ENCODE measurements around the gene ANAPC15. TPM values are rescaled to one million over a fixed set of nuclear protein-coding genes. Genes with fewer than 3 reads are reported as not detected.

ANAPC15 gene
- polyA plus RNA-seq, 1 experiment: 54.3 TPM

DNA sequence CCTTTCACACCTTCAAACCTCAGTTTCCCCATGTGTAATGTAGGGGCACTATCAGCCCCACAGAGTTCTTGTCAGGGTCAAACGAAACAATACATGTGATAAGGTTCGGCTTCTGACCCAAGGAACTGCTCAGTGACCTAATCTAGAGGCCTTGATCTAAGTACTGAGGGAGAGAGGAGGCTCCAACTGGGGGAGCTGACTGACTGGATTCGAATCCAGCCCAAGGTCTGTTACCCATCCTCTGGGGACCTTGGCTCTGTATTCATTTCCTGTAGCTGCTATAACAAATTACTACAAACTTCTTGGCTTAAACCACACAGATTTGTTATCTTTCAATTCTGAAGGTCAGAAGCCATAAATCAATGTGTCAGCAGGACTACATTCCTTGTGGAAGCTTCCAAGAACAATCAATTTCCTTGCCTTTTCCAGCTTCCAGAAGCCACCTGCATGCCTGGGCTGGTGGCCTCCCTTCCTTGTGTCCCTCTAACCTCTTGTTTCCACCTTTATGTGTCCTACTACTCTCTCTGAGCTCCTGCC lies 10.7 kb upstream of the ANAPC15 start:
- ChIA-PET POLR2A (no interaction called here), CTCF (interaction anchor here (2.7 kb wide), 1 partner anchor 21 kb away, joined by 11 read pairs; no protein-coding TSS in a partner anchor)
- Histone ChIP-seq H3K4me3 (ENCODE audit: low read depth, low read length) (no peak overlapping the region), H3K36me3 (ENCODE audit: control insufficient read depth, insufficient read depth, low read length) (no peaks in the 10 kb centered on the region), H3K27me3 (ENCODE audit: control insufficient read depth, insufficient read depth, low read length) (no peaks in the 10 kb centered on the region)
- no peak for DNase-seq (ENCODE audit: low read depth)
- no peak for TF ChIP-seq CTCF (IDR thresholded peaks at IDR 0.05; ENCODE audit: insufficient read depth, low read depth, low read length)

DNA sequence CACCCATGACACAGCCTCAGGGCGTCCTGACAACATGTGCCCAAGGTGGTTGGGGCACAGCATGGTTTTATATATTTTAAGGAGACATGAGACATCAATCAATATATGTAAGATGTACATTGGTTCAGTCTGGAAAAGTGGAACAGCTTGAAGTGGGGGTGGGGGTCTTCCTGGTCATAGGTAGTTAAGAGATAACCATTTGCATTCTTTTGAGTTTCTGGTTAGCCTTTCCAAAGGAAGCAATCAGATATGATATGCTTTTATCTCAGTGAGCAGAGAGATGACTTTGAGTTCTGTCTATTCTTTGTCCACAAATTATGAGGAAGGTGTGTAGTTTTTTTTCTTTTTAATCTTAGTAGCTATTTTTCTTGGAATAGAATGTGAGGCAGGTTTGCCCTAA lies 10.1 kb upstream of the ANAPC15 start:
- TF ChIP-seq CTCF (IDR thresholded peaks at IDR 0.05; ENCODE audit: insufficient read depth, low read depth, low read length): no peak
- CTCF ChIA-PET: interaction anchor here (2.7 kb wide), 1 partner anchor 21 kb away, joined by 11 read pairs; no protein-coding TSS in a partner anchor
- H3K36me3 ChIP-seq (ENCODE audit: control insufficient read depth, insufficient read depth, low read length): no peaks in the 10 kb centered on the region
- no peak overlapping the region for H3K4me3 ChIP-seq (ENCODE audit: low read depth, low read length)
- DNase-seq (ENCODE audit: low read depth): no peak
- no peaks in the 10 kb centered on the region for H3K27me3 ChIP-seq (ENCODE audit: control insufficient read depth, insufficient read depth, low read length)
- POLR2A ChIA-PET: no interaction called here

GRCh38 chr11:72120930-72121329 lies 8.4 kb upstream of the ANAPC15 start:
- Histone ChIP-seq H3K4me3 (ENCODE audit: low read depth, low read length) (no peak overlapping the region), H3K36me3 (ENCODE audit: control insufficient read depth, insufficient read depth, low read length) (no peaks in the 10 kb centered on the region), H3K27me3 (ENCODE audit: control insufficient read depth, insufficient read depth, low read length) (no peaks in the 10 kb centered on the region)
- no peak for TF ChIP-seq CTCF (IDR thresholded peaks at IDR 0.05; ENCODE audit: insufficient read depth, low read depth, low read length)
- POLR2A ChIA-PET: no interaction called here
- CTCF ChIA-PET: interaction anchor here (1.0 to 1.4 kb wide), 2 partner anchors 23 to 61 kb away, joined by 3 to 4 read pairs; no protein-coding TSS in a partner anchor
- DNase-seq (ENCODE audit: low read depth): no peak

DNA sequence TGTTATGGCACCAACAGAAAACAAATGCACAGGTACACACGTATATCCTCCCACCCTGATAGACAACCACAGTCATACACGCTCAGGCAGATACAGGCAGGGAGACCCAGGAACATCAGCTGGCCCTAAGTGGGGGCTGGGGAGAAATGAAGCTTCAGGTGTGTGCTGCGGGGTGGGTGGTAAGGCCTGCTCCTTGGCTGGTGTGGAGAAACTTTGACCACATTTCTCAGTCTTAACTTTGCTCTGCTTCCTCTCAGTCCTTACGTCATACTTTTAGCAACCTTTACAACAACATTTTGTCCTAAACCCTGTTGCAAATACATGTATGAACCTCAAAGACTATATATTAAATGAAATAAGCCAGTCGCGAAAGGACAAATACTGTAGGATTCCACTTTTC lies 6.7 kb upstream of the ANAPC15 start:
- H3K27me3 ChIP-seq (ENCODE audit: control insufficient read depth, insufficient read depth, low read length): no peaks in the 10 kb centered on the region
- H3K36me3 ChIP-seq (ENCODE audit: control insufficient read depth, insufficient read depth, low read length): no peaks in the 10 kb centered on the region
- no peak for DNase-seq (ENCODE audit: low read depth)
- H3K4me3 ChIP-seq (ENCODE audit: low read depth, low read length): no peak overlapping the region
- ChIA-PET POLR2A (no interaction called here), CTCF (interaction anchor here (0.7 kb wide), 1 partner anchor 17 kb away, joined by 3 read pairs; no protein-coding TSS in a partner anchor)
- TF ChIP-seq CTCF (IDR thresholded peaks at IDR 0.05; ENCODE audit: insufficient read depth, low read depth, low read length): no peak

GRCh38 chr11:72116019-72116755 lies 3.7 kb upstream of the ANAPC15 start:
- H3K4me3 ChIP-seq (ENCODE audit: low read depth, low read length): no peak overlapping the region
- ChIA-PET CTCF (interaction anchor here (1.0 to 1.5 kb wide), 2 partner anchors 28 to 76 kb away, joined by 3 to 6 read pairs; no protein-coding TSS in a partner anchor), POLR2A (no interaction called here)
- no peaks in the 10 kb centered on the region for H3K36me3 ChIP-seq (ENCODE audit: control insufficient read depth, insufficient read depth, low read length)
- DNase-seq (ENCODE audit: low read depth): no peak
- no peaks in the 10 kb centered on the region for H3K27me3 ChIP-seq (ENCODE audit: control insufficient read depth, insufficient read depth, low read length)
- TF ChIP-seq CTCF (IDR thresholded peaks at IDR 0.05; ENCODE audit: insufficient read depth, low read depth, low read length): no peak
